Osteocyte (in vitro differentiated cells): Measurements from ENCODE around the gene ALMS1. TPM values are rescaled to one million over a fixed set of nuclear protein-coding genes. Genes with fewer than 3 reads are reported as not detected.
"Not testable (repeated sequence)": the region's sequence is repeated elsewhere in the genome, so short reads cannot be mapped to it uniquely, and the experiment has no call there.

Experiments
- DNase-seq: peaks from one replicate; pipeline ENCODE4 v3.0.0; 2021; ENCODE audit warnings: mixed read lengths; ENCODE audit not compliant: unreplicated experiment; ENCODE audit errors: extremely low spot score
- H3K27ac Mint-ChIP-seq: one replicate; pipeline ENCODE4 v1.8.0; 2021; ENCODE audit warnings: mild to moderate bottlenecking, mixed read lengths; ENCODE audit not compliant: unreplicated experiment
- H3K27me3 Mint-ChIP-seq: one replicate; pipeline ENCODE4 v1.8.0; 2021; ENCODE audit warnings: mixed read lengths; ENCODE audit not compliant: unreplicated experiment
- H3K36me3 Mint-ChIP-seq: one replicate; pipeline ENCODE4 v1.8.0; 2021; ENCODE audit warnings: mixed read lengths; ENCODE audit not compliant: unreplicated experiment
- H3K4me1 Mint-ChIP-seq: one replicate; pipeline ENCODE4 v1.8.0; 2021; ENCODE audit warnings: mixed read lengths; ENCODE audit not compliant: unreplicated experiment
- H3K4me3 Mint-ChIP-seq: one replicate; pipeline ENCODE4 v1.8.0; 2021; ENCODE audit warnings: mild to moderate bottlenecking, moderate library complexity, mixed read lengths; ENCODE audit not compliant: unreplicated experiment
- H3K9me3 Mint-ChIP-seq: one replicate; pipeline ENCODE4 v1.8.0; 2021; ENCODE audit warnings: mixed read lengths; ENCODE audit not compliant: unreplicated experiment
- total RNA-seq: library from RNA; stranded (reverse); gene quantifications from 2 replicates; pipeline ENCODE4 v1.2.1, GENCODE V29; 2021
- TF ChIP-seq, protein P1 (sequence below): fragments of 200-600 bp; sonication (generic); IDR thresholded peaks from 2 replicates; pipeline ENCODE4 v1.5.0; 2021; ENCODE audit warnings: antibody characterized with exemption, mild to moderate bottlenecking, moderate library complexity

The ALMS1 gene
- total RNA-seq, 1 donor from 2014 or later = 18.5 TPM

DNA sequence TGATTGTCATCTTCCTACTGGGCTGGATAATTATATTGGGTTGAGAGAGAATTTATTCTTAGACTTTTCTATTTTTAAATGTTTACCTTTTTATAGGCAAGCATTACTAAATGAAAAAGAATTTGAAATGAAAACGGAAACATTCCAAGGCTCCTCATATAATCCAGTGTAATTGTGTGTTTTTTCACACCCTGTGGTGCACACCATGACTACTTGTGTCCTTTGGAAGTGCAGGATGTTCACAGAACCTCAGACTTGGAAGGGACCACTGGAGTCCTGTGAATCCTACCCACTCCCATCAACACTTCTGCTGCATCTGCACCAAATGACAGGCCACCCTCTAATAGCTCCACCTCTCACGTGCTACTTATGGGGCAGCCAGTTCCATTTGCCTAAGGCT is 208.6 kb downstream of the ALMS1 start:
- Mint-ChIP-seq H3K27ac (peak overlapping the region; percentile 12), H3K36me3 (peaks cover 4% of the 10 kb centered on the region), H3K27me3 (no peaks in the 10 kb centered on the region), H3K4me1 (peaks cover 18% of the 10 kb centered on the region), H3K4me3 (no peak overlapping the region), H3K9me3 (peaks cover 11% of the 10 kb centered on the region)
- no peak for DNase-seq
- TF ChIP-seq, protein P1, sequence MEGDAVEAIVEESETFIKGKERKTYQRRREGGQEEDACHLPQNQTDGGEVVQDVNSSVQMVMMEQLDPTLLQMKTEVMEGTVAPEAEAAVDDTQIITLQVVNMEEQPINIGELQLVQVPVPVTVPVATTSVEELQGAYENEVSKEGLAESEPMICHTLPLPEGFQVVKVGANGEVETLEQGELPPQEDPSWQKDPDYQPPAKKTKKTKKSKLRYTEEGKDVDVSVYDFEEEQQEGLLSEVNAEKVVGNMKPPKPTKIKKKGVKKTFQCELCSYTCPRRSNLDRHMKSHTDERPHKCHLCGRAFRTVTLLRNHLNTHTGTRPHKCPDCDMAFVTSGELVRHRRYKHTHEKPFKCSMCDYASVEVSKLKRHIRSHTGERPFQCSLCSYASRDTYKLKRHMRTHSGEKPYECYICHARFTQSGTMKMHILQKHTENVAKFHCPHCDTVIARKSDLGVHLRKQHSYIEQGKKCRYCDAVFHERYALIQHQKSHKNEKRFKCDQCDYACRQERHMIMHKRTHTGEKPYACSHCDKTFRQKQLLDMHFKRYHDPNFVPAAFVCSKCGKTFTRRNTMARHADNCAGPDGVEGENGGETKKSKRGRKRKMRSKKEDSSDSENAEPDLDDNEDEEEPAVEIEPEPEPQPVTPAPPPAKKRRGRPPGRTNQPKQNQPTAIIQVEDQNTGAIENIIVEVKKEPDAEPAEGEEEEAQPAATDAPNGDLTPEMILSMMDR = no peak

DNA sequence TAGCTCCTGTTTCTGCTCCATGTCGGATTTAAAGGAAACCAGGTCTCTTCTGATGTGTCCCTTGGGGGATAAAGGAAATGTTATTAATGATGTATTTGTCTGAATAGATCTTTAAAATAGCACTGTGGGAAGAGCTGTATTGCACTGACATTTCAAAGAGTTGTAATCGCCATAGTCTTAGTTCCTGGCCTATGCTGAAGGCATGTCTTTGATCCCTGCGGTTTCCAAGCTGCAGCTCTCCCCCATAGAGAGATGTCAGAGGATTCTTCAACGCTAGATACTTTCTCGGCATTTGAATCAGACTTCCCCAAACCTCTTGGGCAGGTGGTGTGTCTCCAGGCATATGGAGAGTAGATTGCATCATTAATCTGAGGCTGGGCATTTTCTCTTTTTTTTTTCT is 216.1 kb downstream of the ALMS1 start:
- no peak for DNase-seq
- no peak overlapping the region for H3K27ac Mint-ChIP-seq
- no peak overlapping the region for H3K4me3 Mint-ChIP-seq

DNA sequence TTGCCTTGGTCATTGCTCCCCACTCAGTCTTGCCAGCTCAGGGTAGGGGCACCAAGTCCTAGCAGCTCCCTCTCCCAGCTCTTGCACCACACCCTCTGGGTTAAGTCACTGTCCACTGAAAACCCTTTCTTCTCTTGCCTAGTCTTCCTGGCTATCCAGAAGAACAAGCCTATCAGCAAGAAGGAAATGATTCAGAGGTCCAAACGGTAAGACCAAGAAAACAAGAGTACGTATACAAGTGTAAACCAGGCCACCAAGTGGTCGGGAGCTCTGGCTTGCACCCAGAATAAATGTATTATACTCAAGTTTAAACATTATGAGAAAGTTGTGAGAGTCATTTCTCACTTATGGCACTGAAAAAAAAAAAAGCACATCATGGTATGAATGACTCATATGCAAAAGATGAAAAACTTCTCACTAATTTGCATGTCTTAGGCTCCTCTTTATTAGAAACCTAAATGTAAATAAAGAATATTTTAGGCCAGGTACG is 217.5 kb downstream of the ALMS1 start:
- H3K4me3 Mint-ChIP-seq, H3K9me3 Mint-ChIP-seq, H3K27ac Mint-ChIP-seq, H3K27me3 Mint-ChIP-seq, DNase-seq, H3K4me1 Mint-ChIP-seq: not testable (repeated sequence)
- peaks cover 27% of the 10 kb centered on the region for H3K36me3 Mint-ChIP-seq

More for the DNA sequence above, 216.1 kb downstream of the ALMS1 start:
- Mint-ChIP-seq H3K27me3 (no peaks in the 10 kb centered on the region), H3K36me3 (peaks cover 25% of the 10 kb centered on the region), H3K9me3 (no peaks in the 10 kb centered on the region), H3K4me1 (no peaks in the 10 kb centered on the region)
- TF ChIP-seq, protein P1 = no peak

DNA sequence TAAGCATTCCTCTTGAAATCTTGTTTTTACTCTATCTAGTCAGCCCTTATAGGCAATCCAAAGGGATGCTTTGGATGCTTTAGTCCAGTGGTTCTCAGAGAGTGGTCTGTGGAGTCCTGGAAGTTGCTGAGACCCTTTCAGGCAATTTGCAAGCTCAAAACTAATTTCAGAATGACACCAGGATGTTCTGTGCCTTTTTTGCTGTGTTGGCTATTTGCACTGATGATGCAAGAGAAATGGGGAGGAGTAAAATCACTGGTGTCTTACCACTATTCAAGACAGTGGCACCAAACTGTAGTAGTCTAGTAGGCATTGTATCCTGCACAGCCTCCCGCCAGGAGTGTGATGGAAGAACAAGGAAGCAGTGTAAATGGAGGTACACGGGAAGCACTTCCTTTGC is 219.0 kb downstream of the ALMS1 start:
- not testable (repeated sequence) for H3K9me3 Mint-ChIP-seq, DNase-seq, H3K27ac Mint-ChIP-seq, H3K4me1 Mint-ChIP-seq, H3K27me3 Mint-ChIP-seq, H3K4me3 Mint-ChIP-seq
- H3K36me3 Mint-ChIP-seq = peaks cover 32% of the 10 kb centered on the region

DNA sequence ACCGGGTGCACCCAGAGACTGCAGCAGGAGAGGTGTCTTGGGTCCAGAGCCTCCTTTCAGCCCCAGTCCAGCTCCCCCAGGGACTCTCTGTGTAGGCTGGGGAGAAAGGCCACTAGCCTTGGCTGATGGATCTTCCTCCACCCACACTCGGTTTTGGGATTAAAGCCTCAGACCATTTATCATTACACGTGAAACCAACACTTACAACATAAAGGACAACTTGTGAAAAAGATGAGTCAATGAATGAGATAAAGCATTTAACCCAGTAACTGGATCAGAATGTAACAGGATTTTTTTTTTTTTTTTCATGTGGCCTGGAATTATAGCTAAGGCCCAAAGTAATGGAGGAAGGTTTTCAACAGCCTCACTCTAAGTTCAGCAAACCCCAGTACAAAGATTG is 224.5 kb downstream of the ALMS1 start:
- no peak for DNase-seq
- no peaks in the 10 kb centered on the region for H3K9me3 Mint-ChIP-seq
- no peak overlapping the region for H3K27ac Mint-ChIP-seq
- TF ChIP-seq, protein P1 = no peak
- no peaks in the 10 kb centered on the region for H3K27me3 Mint-ChIP-seq
- no peak overlapping the region for H3K4me3 Mint-ChIP-seq
- no peaks in the 10 kb centered on the region for H3K4me1 Mint-ChIP-seq
- H3K36me3 Mint-ChIP-seq = peaks cover 11% of the 10 kb centered on the region

DNA sequence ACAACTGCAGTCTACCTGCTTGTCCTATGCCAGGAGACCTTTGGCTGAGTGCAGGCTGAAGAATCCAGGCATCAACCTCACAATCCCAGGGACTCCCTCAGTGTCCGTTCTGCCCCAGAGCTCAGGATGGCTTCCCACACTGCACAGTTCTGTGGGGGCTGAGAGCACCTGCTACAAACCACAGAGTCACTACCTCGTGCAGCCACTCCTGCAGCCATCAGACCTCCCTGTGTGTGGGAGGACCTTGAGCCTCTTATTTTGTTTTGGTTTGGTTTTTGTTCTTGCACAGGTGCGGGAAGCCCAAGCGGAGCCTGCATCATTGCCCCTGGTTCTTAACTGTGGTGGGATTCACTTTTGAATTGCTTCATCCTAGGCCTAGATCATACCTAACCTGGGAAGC is 225.6 kb downstream of the ALMS1 start:
- DNase-seq = no peak
- TF ChIP-seq, protein P1 = no peak
- H3K9me3 Mint-ChIP-seq = no peaks in the 10 kb centered on the region
- H3K4me3 Mint-ChIP-seq = no peak overlapping the region
- no peaks in the 10 kb centered on the region for H3K27me3 Mint-ChIP-seq
- no peaks in the 10 kb centered on the region for H3K4me1 Mint-ChIP-seq
- H3K27ac Mint-ChIP-seq = no peak overlapping the region
- peaks cover 11% of the 10 kb centered on the region for H3K36me3 Mint-ChIP-seq
